Testis (tissue), 3 donors: ENCODE results near the gene OTOP2. TPM values are rescaled to one million over a fixed set of nuclear protein-coding genes. Genes with fewer than 3 reads are reported as not detected.

Source experiments
- DNase-seq: peaks from one replicate; pipeline ENCODE4 v3.0.0-alpha.2; 2019
- H3K27ac ChIP-seq, 2 donors: fragments of 200-600 bp; sonication (generic); one replicate each; pipeline ENCODE4 v1.5.1; 2019
- H3K27me3 ChIP-seq: fragments of 200-600 bp; sonication (generic); one replicate; pipeline ENCODE4 v1.5.1; 2019
- H3K36me3 ChIP-seq: fragments of 200-600 bp; sonication (generic); one replicate; pipeline ENCODE4 v1.5.1; 2017; ENCODE audit warnings: low read depth; ENCODE audit errors: missing control alignments
- H3K4me1 ChIP-seq: fragments of 200-600 bp; sonication (generic); one replicate; pipeline ENCODE4 v1.5.1; 2019
- H3K4me3 ChIP-seq, 2 donors: fragments of 200-600 bp; sonication (generic); one replicate each; pipeline ENCODE4 v1.5.1; 2017 to 2019
- H3K9me3 ChIP-seq: fragments of 200-600 bp; sonication (generic); one replicate; pipeline ENCODE4 v1.5.1; 2017
- POLR2A ChIP-seq: fragments of 450-650 bp; IDR thresholded peaks from one replicate; pipeline ENCODE4 v1.6.1; 2017; ENCODE audit warnings: antibody characterized with exemption, mild to moderate bottlenecking, moderate library complexity
- WGBS, 2 donors: methylation state at CpG; one replicate each; pipeline ENCODE4 v1.1.5; 2018; 5-methylcytosine and 5-hydroxymethylcytosine counted together
- intact Hi-C: fragments of 100-400 bp; cut with DNase I; formaldehyde crosslinking; loops from one replicate; pipeline ENCODE4 v1.15.1; 2023; ENCODE audit warnings: low total_unique reads
- polyA plus RNA-seq: library from polyadenylated mRNA; stranded (reverse); fragments of 350-450 nt; fragmentation: Illumina TruSeq; extraction: RNeasy Lipid Tissue Mini Kit (QIAGEN cat#74804); gene quantifications from one replicate; pipeline ENCODE4 v1.2.3, GENCODE V29; 2014; ENCODE audit warnings: low read depth, low replicate concordance; ENCODE audit not compliant: insufficient read depth
- total RNA-seq, 2 donors: library from RNA; depleted of rRNA; stranded (reverse); fragments of >200 nt; gene quantifications; one replicate each; pipeline ENCODE4 v1.2.3, GENCODE V29; 2016
- TF ChIP-seq, protein P1 (sequence below), 3 experiments: fragments of 450-650 bp in 2 of 3; fragments of 200-600 bp in 1 of 3; sonication (generic) in 1 of 3; IDR thresholded peaks; one replicate each; pipeline ENCODE4 v1.5.1; 2016 to 2019; ENCODE audit warnings: antibody characterized with exemption in 3 of 3, mild to moderate bottlenecking in 2 of 3, moderate library complexity in 1 of 3

The OTOP2 gene
- total and polyA plus RNA-seq, 3 donors from 2014 or later, result 2.4 to 5.7 (median 5.7) TPM

DNA sequence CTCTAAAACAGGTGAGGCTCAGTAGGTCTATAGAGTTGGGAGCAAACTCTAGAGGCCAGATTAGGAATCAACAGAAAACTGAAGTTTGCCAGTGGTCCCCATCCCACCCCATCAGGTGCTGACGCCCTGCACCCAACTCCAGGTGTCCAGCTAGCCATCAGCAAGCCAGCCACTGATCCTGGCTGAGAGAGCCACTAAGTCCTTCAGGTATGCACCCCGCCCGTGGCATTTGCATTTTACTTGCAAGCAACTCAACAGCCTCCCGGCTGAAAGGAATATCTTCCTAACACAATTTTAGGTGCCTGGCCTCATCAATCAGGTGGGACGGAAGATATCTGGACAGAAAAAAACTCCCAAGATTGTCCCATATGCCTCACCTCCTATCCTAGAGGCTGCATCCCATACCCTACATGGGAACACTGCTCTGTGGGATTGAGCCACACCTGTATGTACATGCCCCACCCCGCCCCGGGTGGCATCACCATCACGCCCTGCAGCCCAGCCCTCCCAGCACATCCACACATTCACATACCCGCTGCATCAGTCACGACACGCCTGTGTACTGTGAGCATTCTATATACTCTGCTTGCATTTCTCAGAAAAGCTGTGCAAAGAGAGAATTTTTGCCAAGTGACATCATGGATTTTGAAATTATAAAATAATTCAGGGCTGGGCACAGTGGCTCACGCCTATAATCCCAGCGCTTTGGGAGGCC lies 19.9 kb downstream of the OTOP2 start:
- Histone ChIP-seq H3K27ac (no peak overlapping the region), H3K27me3 (no peaks in the 10 kb centered on the region), H3K4me3 (no peak overlapping the region), H3K9me3 (no peaks in the 10 kb centered on the region), H3K4me1 (no peaks in the 10 kb centered on the region), H3K36me3 (no peaks in the 10 kb centered on the region)
- DNase-seq, result no peak
- intact Hi-C loops, result no loop called here
- 78% methylated on average over 12 to 13 of the region's 13 CpGs for WGBS, 2 donors
- TF ChIP-seq, protein P1, sequence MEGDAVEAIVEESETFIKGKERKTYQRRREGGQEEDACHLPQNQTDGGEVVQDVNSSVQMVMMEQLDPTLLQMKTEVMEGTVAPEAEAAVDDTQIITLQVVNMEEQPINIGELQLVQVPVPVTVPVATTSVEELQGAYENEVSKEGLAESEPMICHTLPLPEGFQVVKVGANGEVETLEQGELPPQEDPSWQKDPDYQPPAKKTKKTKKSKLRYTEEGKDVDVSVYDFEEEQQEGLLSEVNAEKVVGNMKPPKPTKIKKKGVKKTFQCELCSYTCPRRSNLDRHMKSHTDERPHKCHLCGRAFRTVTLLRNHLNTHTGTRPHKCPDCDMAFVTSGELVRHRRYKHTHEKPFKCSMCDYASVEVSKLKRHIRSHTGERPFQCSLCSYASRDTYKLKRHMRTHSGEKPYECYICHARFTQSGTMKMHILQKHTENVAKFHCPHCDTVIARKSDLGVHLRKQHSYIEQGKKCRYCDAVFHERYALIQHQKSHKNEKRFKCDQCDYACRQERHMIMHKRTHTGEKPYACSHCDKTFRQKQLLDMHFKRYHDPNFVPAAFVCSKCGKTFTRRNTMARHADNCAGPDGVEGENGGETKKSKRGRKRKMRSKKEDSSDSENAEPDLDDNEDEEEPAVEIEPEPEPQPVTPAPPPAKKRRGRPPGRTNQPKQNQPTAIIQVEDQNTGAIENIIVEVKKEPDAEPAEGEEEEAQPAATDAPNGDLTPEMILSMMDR (IDR thresholded peaks at IDR 0.05), result no peak
- TF ChIP-seq POLR2A, result no peak

DNA sequence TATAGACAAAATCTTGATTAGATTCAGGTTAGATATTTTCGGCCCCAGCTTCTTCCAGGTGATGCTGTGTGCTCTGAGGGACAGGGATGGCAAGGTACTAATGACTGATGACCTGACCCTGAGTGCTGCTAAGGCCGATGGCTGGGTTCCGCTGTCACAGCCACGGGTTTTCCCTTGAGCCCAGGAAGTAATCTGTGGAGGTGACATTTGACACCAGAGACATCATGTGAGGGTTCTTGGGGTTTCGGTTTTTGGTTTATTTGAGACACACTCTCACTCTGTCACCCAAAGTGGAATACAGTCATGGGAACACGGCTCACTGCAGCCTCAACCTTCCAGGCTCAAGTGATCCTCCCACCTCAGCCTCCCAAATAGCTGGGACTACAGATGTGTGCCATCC lies 21.5 kb downstream of the OTOP2 start:
- Histone ChIP-seq H3K9me3 (no peaks in the 10 kb centered on the region), H3K4me3 (no peak overlapping the region), H3K4me1 (no peaks in the 10 kb centered on the region), H3K36me3 (no peaks in the 10 kb centered on the region), H3K27ac (no peak overlapping the region), H3K27me3 (no peaks in the 10 kb centered on the region)
- TF ChIP-seq, protein P1 (IDR thresholded peaks at IDR 0.05), result no peak
- no peak for TF ChIP-seq POLR2A
- WGBS, 2 donors, result 56 to 67% methylated on average over 6 of the region's 6 CpGs
- intact Hi-C loops, result no loop called here
- no peak for DNase-seq

DNA sequence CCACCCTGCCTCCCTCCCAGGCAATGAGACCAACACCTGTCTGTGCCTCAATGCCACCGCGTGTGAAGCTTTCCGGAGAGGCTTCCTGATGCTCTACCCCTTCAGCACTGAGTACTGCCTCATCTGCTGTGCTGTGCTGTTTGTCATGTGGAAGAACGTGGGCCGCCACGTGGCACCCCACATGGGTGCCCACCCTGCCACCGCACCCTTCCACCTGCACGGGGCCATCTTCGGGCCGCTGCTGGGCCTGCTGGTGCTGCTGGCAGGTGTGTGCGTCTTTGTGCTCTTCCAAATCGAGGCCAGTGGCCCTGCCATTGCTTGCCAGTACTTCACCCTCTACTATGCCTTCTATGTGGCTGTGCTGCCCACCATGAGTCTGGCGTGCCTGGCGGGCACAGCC lies 22.6 kb downstream of the OTOP2 start:
- DNase-seq, result no peak
- Histone ChIP-seq H3K27me3 (no peaks in the 10 kb centered on the region), H3K9me3 (no peaks in the 10 kb centered on the region), H3K4me1 (no peaks in the 10 kb centered on the region), H3K4me3 (no peak overlapping the region), H3K36me3 (no peaks in the 10 kb centered on the region), H3K27ac (no peak overlapping the region)
- 91 to 92% methylated on average over 3 to 13 of the region's 14 CpGs for WGBS, 2 donors
- TF ChIP-seq POLR2A, result no peak
- TF ChIP-seq, protein P1 (IDR thresholded peaks at IDR 0.05), result no peak
- intact Hi-C loops, result no loop called here

DNA sequence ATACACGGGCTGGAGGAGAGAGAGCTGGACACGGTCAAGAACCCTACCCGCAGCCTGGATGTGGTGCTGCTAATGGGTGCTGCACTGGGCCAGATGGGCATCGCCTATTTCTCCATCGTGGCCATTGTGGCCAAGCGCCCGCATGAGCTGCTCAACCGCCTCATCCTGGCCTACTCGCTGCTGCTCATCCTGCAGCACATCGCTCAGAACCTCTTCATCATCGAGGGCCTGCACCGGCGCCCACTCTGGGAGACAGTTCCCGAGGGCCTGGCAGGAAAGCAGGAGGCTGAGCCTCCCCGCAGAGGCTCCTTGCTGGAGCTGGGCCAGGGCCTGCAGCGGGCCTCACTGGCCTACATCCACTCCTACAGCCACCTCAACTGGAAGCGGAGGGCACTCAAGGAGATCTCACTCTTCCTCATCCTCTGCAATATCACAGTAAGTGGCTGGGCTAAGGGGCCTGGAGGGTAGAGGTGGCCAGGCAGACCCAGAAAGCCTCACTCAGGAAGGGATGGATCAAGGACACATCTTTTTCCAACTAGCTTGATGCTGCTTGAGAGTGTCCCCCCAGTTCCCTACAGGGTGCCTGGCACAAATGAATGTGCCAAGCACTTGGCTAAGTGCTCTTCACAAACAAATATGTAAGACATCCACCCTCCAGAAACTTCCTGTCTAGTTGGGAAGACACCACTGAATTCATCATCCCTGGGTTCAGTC lies 23.1 kb downstream of the OTOP2 start:
- no peaks in the 10 kb centered on the region for H3K27me3 ChIP-seq
- DNase-seq, result no peak
- no peak overlapping the region for H3K4me3 ChIP-seq
- no peaks in the 10 kb centered on the region for H3K36me3 ChIP-seq
- intact Hi-C loops, result no loop called here
- 92 to 100% methylated on average over 4 to 17 of the region's 17 CpGs for WGBS, 2 donors
- no peaks in the 10 kb centered on the region for H3K9me3 ChIP-seq
- TF ChIP-seq, protein P1 (IDR thresholded peaks at IDR 0.05), result no peak
- TF ChIP-seq POLR2A, result no peak
- H3K27ac ChIP-seq, result no peak overlapping the region
- H3K4me1 ChIP-seq, result no peaks in the 10 kb centered on the region
